ENCODE measurements around the gene CAPN10. TPM values are rescaled to one million over a fixed set of nuclear protein-coding genes. Genes with fewer than 3 reads are reported as not detected.

Gene CAPN10
- polyA plus RNA-seq, 2 of the 4 experiments (the other 2 are of a cell fraction): 8.4 to 15.8 TPM

- 95% methylated on average over 17 of the region's 32 CpGs for WGBS (ENCODE audit: missing lambda C conversion rate)
- TF ChIP-seq PHF8 (IDR thresholded peaks at IDR 0.05; ENCODE audit: borderline replicate concordance, low read depth): no peak
- TF ChIP-seq, protein P1, sequence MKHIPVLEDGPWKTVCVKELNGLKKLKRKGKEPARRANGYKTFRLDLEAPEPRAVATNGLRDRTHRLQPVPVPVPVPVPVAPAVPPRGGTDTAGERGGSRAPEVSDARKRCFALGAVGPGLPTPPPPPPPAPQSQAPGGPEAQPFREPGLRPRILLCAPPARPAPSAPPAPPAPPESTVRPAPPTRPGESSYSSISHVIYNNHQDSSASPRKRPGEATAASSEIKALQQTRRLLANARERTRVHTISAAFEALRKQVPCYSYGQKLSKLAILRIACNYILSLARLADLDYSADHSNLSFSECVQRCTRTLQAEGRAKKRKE (CRISPR knock-in tag; IDR thresholded peaks at IDR 0.05; ENCODE audit: low read depth): no peak
- no peak for TF ChIP-seq GATA3 (IDR thresholded peaks at IDR 0.05; ENCODE audit: borderline replicate concordance)
- no peak for TF ChIP-seq ZFP36 (IDR thresholded peaks at IDR 0.05; ENCODE audit: borderline replicate concordance, partially characterized antibody)
- no peak for DNase-seq (ENCODE audit: low read depth in 1 of 2, low spot score in 1 of 2)
- FAIRE-seq: no peak
- ATAC-seq: no peak
- Histone ChIP-seq H3K9me3 (no peaks in the 10 kb centered on the region), H3K4me2 (no peak overlapping the region), H3K27ac (no peak overlapping the region), H3K4me1 (peaks cover 23% of the 10 kb centered on the region), H3K4me3 (no peak overlapping the region)
- CTCF ChIA-PET: interaction anchor here (1.9 to 7.3 kb wide), 3 partner anchors 8 to 11 kb away, joined by 6 to 76 read pairs (median 8); partner anchors contain the start of gene CAPN10
- POLR2A ChIA-PET: interaction anchor here (3.4 kb wide), 1 partner anchor 10 kb away, joined by 9 read pairs; the partner anchor contains the start of gene CAPN10
Measured at GRCh38 chr2:240576436-240577205, 9.9 kb upstream of the CAPN10 start.

- no peak for FAIRE-seq
- WGBS (ENCODE audit: missing lambda C conversion rate): 90% methylated on average over 20 of the region's 26 CpGs
- Histone ChIP-seq H3K9me3 (no peaks in the 10 kb centered on the region), H3K4me2 (no peak overlapping the region), H3K4me3 (no peak overlapping the region), H3K4me1 (peaks cover 23% of the 10 kb centered on the region), H3K27ac (no peak overlapping the region)
- ATAC-seq: no peak
- CTCF ChIA-PET: interaction anchor here (2.3 to 7.3 kb wide), 2 partner anchors 8 to 12 kb away, joined by 8 to 76 read pairs; no protein-coding TSS in a partner anchor
- POLR2A ChIA-PET: interaction anchor here (3.4 kb wide), 1 partner anchor 9 kb away, joined by 9 read pairs; the partner anchor contains the start of gene CAPN10
- no peak for TF ChIP-seq CBX8 (IDR thresholded peaks at IDR 0.05)
- DNase-seq (ENCODE audit: low read depth in 1 of 2, low spot score in 1 of 2): no peak
Measured at GRCh38 chr2:240577281-240578109, 9.0 kb upstream of the CAPN10 start.

DNA sequence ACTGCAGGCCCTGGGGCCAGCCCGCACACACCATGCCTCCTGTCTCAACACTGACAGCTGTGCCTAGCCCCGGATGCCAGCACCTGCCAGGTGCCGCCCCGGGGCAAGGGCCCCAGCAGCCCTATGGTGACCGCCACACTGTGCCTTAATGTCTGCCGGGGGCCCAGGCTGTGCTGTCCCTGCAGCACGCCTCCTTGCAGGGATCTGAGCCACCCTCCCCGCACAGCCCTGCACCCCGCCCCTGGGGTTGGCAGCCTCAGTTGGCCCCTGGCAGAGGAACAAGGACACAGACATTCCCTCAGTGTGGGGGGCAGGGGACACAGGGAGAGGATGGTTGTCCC is 8.5 kb upstream of the CAPN10 start:
- Histone ChIP-seq H3K9me3 (no peaks in the 10 kb centered on the region), H3K4me3 (no peak overlapping the region), H3K4me2 (no peak overlapping the region), H3K4me1 (peaks cover 23% of the 10 kb centered on the region), H3K27ac (no peak overlapping the region)
- no peak for ATAC-seq
- TF ChIP-seq TP53 (CRISPR knock-in tag; IDR thresholded peaks at IDR 0.05) (no peak), ZSCAN20 (CRISPR knock-in tag; IDR thresholded peaks at IDR 0.05) (no peak), FOSB (CRISPR knock-in tag; IDR thresholded peaks at IDR 0.05) (no peak), CBX2 (IDR thresholded peaks at IDR 0.05; ENCODE audit: borderline replicate concordance, low read depth) (no peak)
- TF ChIP-seq, protein P2, sequence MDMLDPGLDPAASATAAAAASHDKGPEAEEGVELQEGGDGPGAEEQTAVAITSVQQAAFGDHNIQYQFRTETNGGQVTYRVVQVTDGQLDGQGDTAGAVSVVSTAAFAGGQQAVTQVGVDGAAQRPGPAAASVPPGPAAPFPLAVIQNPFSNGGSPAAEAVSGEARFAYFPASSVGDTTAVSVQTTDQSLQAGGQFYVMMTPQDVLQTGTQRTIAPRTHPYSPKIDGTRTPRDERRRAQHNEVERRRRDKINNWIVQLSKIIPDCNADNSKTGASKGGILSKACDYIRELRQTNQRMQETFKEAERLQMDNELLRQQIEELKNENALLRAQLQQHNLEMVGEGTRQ (IDR thresholded peaks at IDR 0.05): no peak
- TF ChIP-seq, protein P3, sequence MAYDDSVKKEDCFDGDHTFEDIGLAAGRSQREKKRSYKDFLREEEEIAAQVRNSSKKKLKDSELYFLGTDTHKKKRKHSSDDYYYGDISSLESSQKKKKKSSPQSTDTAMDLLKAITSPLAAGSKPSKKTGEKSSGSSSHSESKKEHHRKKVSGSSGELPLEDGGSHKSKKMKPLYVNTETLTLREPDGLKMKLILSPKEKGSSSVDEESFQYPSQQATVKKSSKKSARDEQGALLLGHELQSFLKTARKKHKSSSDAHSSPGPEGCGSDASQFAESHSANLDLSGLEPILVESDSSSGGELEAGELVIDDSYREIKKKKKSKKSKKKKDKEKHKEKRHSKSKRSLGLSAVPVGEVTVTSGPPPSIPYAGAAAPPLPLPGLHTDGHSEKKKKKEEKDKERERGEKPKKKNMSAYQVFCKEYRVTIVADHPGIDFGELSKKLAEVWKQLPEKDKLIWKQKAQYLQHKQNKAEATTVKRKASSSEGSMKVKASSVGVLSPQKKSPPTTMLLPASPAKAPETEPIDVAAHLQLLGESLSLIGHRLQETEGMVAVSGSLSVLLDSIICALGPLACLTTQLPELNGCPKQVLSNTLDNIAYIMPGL (CRISPR knock-in tag; IDR thresholded peaks at IDR 0.05; ENCODE audit: borderline replicate concordance): no peak
- no peak for FAIRE-seq
- POLR2A ChIA-PET: interaction anchor here (3.4 kb wide), 1 partner anchor 8 kb away, joined by 9 read pairs; the partner anchor contains the start of gene CAPN10
- no peak for DNase-seq (ENCODE audit: low read depth in 1 of 2, low spot score in 1 of 2)
- WGBS (ENCODE audit: missing lambda C conversion rate): 100% methylated on average over 1 of the region's 9 CpGs
- CTCF ChIA-PET: interaction anchor here (2.3 to 7.3 kb wide), 2 partner anchors 9 to 12 kb away, joined by 8 to 76 read pairs; no protein-coding TSS in a partner anchor

DNA sequence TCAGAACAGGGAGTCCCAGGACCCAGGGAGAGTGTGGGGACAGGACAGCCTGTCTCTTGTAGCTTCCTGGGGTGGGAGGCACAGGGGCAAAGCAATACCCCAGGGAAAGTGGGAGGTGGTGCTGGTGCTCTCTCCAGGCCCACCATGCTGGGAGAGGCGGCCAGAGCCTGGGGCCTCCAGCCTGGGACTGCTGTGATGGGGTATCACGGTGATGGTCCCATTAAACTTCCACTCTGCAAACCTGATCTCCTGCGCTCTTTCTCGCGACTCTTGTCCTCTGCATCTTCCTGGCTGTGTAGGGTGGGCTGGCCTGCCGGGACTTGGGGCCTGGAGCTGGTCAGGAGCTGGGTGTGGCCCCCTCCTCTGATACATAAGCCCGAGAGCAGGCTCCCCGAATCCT is 8.0 kb upstream of the CAPN10 start:
- CTCF ChIA-PET: interaction anchor here (2.3 to 7.3 kb wide), 2 partner anchors 9 to 13 kb away, joined by 8 to 76 read pairs; no protein-coding TSS in a partner anchor
- TF ChIP-seq POLR2AphosphoS2 (conservative IDR thresholded peaks at IDR 0.05; ENCODE audit: low read length): no peak
- no peak for TF ChIP-seq TFCP2L1 (CRISPR knock-in tag; IDR thresholded peaks at IDR 0.05)
- no peak for TF ChIP-seq E2F6 (IDR thresholded peaks at IDR 0.05; ENCODE audit: borderline replicate concordance, low read depth)
- TF ChIP-seq GATA3 (IDR thresholded peaks at IDR 0.05; ENCODE audit: borderline replicate concordance): no peak
- no peak for TF ChIP-seq SREBF2 (IDR thresholded peaks at IDR 0.05)
- TF ChIP-seq MAFK (IDR thresholded peaks at IDR 0.05; ENCODE audit: partially characterized antibody): no peak
- TF ChIP-seq KDM1A (IDR thresholded peaks at IDR 0.05; ENCODE audit: low read depth): no peak
- TF ChIP-seq PHF8 (IDR thresholded peaks at IDR 0.05; ENCODE audit: borderline replicate concordance, low read depth): no peak
- TF ChIP-seq, protein P1 (CRISPR knock-in tag; IDR thresholded peaks at IDR 0.05; ENCODE audit: low read depth): no peak
- no peak for TF ChIP-seq ELK1 (IDR thresholded peaks at IDR 0.05; ENCODE audit: low read depth, low read length)
- no peak for TF ChIP-seq JUN (IDR thresholded peaks at IDR 0.05)

More for the DNA sequence above, 8.0 kb upstream of the CAPN10 start:
- no peak for FAIRE-seq
- H3K4me2 ChIP-seq: no peak overlapping the region
- DNase-seq (ENCODE audit: low read depth in 1 of 2, low spot score in 1 of 2): no peak
- H3K27ac ChIP-seq: no peak overlapping the region
- H3K4me3 ChIP-seq: no peak overlapping the region
- no peak for ATAC-seq
- 87% methylated on average over 8 of the region's 8 CpGs for WGBS (ENCODE audit: missing lambda C conversion rate)
- POLR2A ChIA-PET: interaction anchor here (3.4 kb wide), 1 partner anchor 8 kb away, joined by 9 read pairs; the partner anchor contains the start of gene CAPN10
- H3K9me3 ChIP-seq: no peaks in the 10 kb centered on the region
- peaks cover 23% of the 10 kb centered on the region for H3K4me1 ChIP-seq
